HepG2 (cell line): ENCODE data around the gene ZNF618. TPM values are rescaled to one million over a fixed set of nuclear protein-coding genes. Genes with fewer than 3 reads are reported as not detected.

ENCODE experiments used
- ATAC-seq: fragments of 200-7000 bp; cut with Tn5 transposase; 3 replicates; pipeline ENCODE4 v1.9.1; 2020; ENCODE audit warnings: mild to moderate bottlenecking, moderate library complexity
- BruUV-seq: library from RNA; stranded (reverse); fragments of 400-500 nt; replicated peaks from 2 replicates; lab custom pipeline; 2021; lab: Mats Ljungman, UMichigan
- CTCF ChIA-PET: fragments of 300-600 bp; formaldehyde crosslinking; extraction: SDS; loops from one replicate; lab custom pipeline; 2021; ENCODE audit warnings: low total read pairs, inconsistent platforms, low intra/inter-chr PET ratio; lab: Yijun Ruan, JAX
- POLR2A ChIA-PET: fragments of 350-600 bp; sonication (Branson Sonifier 250); formaldehyde crosslinking; loops from one replicate; lab custom pipeline; 2020; ENCODE audit warnings: antibody characterized with exemption, inconsistent platforms; lab: Yijun Ruan, JAX
- DNase-seq: peaks from one replicate; pipeline ENCODE4 v3.0.0-alpha.2; 2015; ENCODE audit warnings: low spot score
- FAIRE-seq: peaks from 3 replicates; lab custom pipeline; 2011; peaks lifted over from hg19 to GRCh38; lab: Jason Lieb, UNC
- H2AFZ ChIP-seq: one replicate; pipeline ENCODE4 v1.6.1; 2011; ENCODE audit warnings: low read length, inconsistent platforms
- H3K27ac ChIP-seq: fragments of 300-600 bp; 3 replicates; pipeline ENCODE4 v1.8.0; 2011; ENCODE audit warnings: mixed run types, mild to moderate bottlenecking, mixed read lengths, low read length, inconsistent platforms; ENCODE audit not compliant: insufficient read depth; ENCODE audit errors: extremely low read length
- H3K27me3 ChIP-seq, 2 experiments: fragments of 200-600 bp in 1 of 2; 2 replicates in 1 of 2; 3 replicates in 1 of 2; pipeline versions ENCODE4 v1.6.0 to v1.8.0; 2011; ENCODE audit warnings: low read length in 2 of 2, mild to moderate bottlenecking in 2 of 2, moderate library complexity in 2 of 2, inconsistent platforms in 1 of 2; ENCODE audit not compliant: insufficient read depth in 2 of 2, control insufficient read depth in 1 of 2
- H3K36me3 ChIP-seq, 2 experiments: fragments of 200-600 bp in 1 of 2; replicated peaks in 1 of 2; 2 replicates in 1 of 2; 3 replicates in 1 of 2; pipeline versions ENCODE4 v1.5.1 to v1.8.0; 2011; ENCODE audit warnings: low read length in 2 of 2, inconsistent platforms in 1 of 2; ENCODE audit not compliant: insufficient read depth in 2 of 2, control insufficient read depth in 1 of 2
- H3K4me1 ChIP-seq: 2 replicates; pipeline ENCODE4 v1.5.1; 2012; ENCODE audit warnings: low read length, inconsistent platforms; ENCODE audit not compliant: insufficient read depth
- H3K4me2 ChIP-seq: 2 replicates; pipeline ENCODE4 v1.6.0; 2011; ENCODE audit warnings: low read depth, low read length, inconsistent platforms
- H3K4me3 ChIP-seq, 3 experiments: fragments of 200-600 bp in 1 of 3; sonication (generic), shearing (Covaris generic) in 1 of 3; replicated peaks in 1 of 3; 2 replicates each; pipeline ENCODE4 v1.5.1; 2011 to 2016; ENCODE audit warnings: low read length in 3 of 3, inconsistent platforms in 2 of 3, low read depth in 2 of 3, mild to moderate bottlenecking in 2 of 3, control low read depth in 1 of 3, mixed read lengths in 1 of 3; ENCODE audit not compliant: insufficient read depth in 1 of 3
- H3K79me2 ChIP-seq: one replicate; pipeline ENCODE4 v1.6.1; 2011; ENCODE audit warnings: low read length, inconsistent platforms; ENCODE audit not compliant: insufficient read depth
- H3K9ac ChIP-seq: 2 replicates; pipeline ENCODE4 v1.6.0; 2011; ENCODE audit warnings: mild to moderate bottlenecking, low read depth, low read length, inconsistent platforms; ENCODE audit not compliant: insufficient read depth
- H3K9me3 ChIP-seq: 2 replicates; pipeline ENCODE4 v1.5.1; 2012; ENCODE audit warnings: mild to moderate bottlenecking, low read length
- H4K20me1 ChIP-seq: 2 replicates; pipeline ENCODE4 v1.6.0; 2011; ENCODE audit warnings: inconsistent platforms, mild to moderate bottlenecking, low read length, moderate library complexity; ENCODE audit not compliant: insufficient read depth
- ATF3 ChIP-seq: sonication (generic); formaldehyde crosslinking; IDR thresholded peaks from 2 replicates; pipeline ENCODE4 v1.4.0; 2020; ENCODE audit warnings: missing genetic modification reagents
- DZIP1 ChIP-seq: sonication (generic); formaldehyde crosslinking; IDR thresholded peaks from 2 replicates; pipeline ENCODE4 v1.5.0; 2020; ENCODE audit warnings: mild to moderate bottlenecking, missing genetic modification reagents
- GTF3A ChIP-seq: sonication (generic); formaldehyde crosslinking; conservative IDR thresholded peaks from 2 replicates; pipeline ENCODE4 v1.4.0; 2020; ENCODE audit warnings: mild to moderate bottlenecking, missing genetic modification reagents
- HOXA7 ChIP-seq: sonication (generic); formaldehyde crosslinking; IDR thresholded peaks from 2 replicates; pipeline ENCODE4 v1.8.1; 2022; ENCODE audit warnings: mild to moderate bottlenecking, missing genetic modification reagents, moderate library complexity
- IRF2 ChIP-seq: IDR thresholded peaks from 2 replicates; pipeline ENCODE4 v1.6.1; 2018; ENCODE audit warnings: missing genetic modification reagents, missing compliant biosample characterization
- KMT2B ChIP-seq: IDR thresholded peaks from 2 replicates; pipeline ENCODE4 v1.6.1; 2016; ENCODE audit warnings: missing genetic modification reagents, missing compliant biosample characterization
- MAFF ChIP-seq: IDR thresholded peaks from 2 replicates; pipeline ENCODE4 v1.6.1; 2011; ENCODE audit warnings: low read depth, low read length, improper control_type of control experiment
- NR0B2 ChIP-seq: sonication (generic); formaldehyde crosslinking; IDR thresholded peaks from 2 replicates; pipeline ENCODE4 v1.4.0; 2020; ENCODE audit warnings: mild to moderate bottlenecking, missing genetic modification reagents
- RBAK ChIP-seq: sonication (generic); formaldehyde crosslinking; IDR thresholded peaks from 2 replicates; pipeline ENCODE4 v1.5.1; 2020; ENCODE audit warnings: mild to moderate bottlenecking, missing genetic modification reagents
- SRY ChIP-seq: sonication (generic); formaldehyde crosslinking; IDR thresholded peaks from 2 replicates; pipeline ENCODE4 v1.8.0; 2022; ENCODE audit warnings: mild to moderate bottlenecking, missing genetic modification reagents
- SUZ12 ChIP-seq: fragments of 150-350 bp; IDR thresholded peaks from 2 replicates; pipeline ENCODE4 v1.6.1; 2014; ENCODE audit warnings: low read depth, low read length
- TP53 ChIP-seq: sonication (generic); formaldehyde crosslinking; conservative IDR thresholded peaks from 2 replicates; pipeline ENCODE4 v1.4.0; 2020; ENCODE audit warnings: missing genetic modification reagents
- ZBTB8A ChIP-seq: sonication (generic); formaldehyde crosslinking; IDR thresholded peaks from 2 replicates; pipeline ENCODE4 v1.4.0; 2020; ENCODE audit warnings: mild to moderate bottlenecking, low read depth, missing genetic modification reagents, borderline replicate concordance
- ZNF260 ChIP-seq: sonication (generic); formaldehyde crosslinking; IDR thresholded peaks from 2 replicates; pipeline ENCODE4 v1.4.0; 2020; ENCODE audit warnings: missing genetic modification reagents, low read depth, mild to moderate bottlenecking, borderline replicate concordance
- ZSCAN21 ChIP-seq: sonication (generic); formaldehyde crosslinking; IDR thresholded peaks from 2 replicates; pipeline ENCODE4 v1.8.0; 2022; ENCODE audit warnings: mild to moderate bottlenecking, missing genetic modification reagents, moderate library complexity, borderline replicate concordance
- WGBS: methylation state at CpG from one replicate; pipeline ENCODE4 v1.1.6; 2017; ENCODE audit warnings: low lambda C conversion rate; 5-methylcytosine and 5-hydroxymethylcytosine counted together
- in situ Hi-C: cut with HindIII; loops from 2 replicates; pipeline ENCODE4 v1.10.0; 2017; ENCODE audit warnings: low pct_unique_long_range_greater_than_20kb; ENCODE audit not compliant: extremely low pct_ligation_motif_present
- intact Hi-C: fragments of 100-400 bp; cut with micrococcal nuclease; formaldehyde crosslinking; loops from one replicate; pipeline ENCODE4 v1.10.0; 2022; ENCODE audit not compliant: unreplicated experiment
- polyA plus RNA-seq, 8 experiments: library from polyadenylated mRNA; depleted of rRNA in 3 of 8; stranded (reverse) in 7 of 8; unstranded in 1 of 8; fragments of >200 nt; fragmentation: Illumina TruSeq in 4 of 8; extraction: Trizol in 4 of 8; gene quantifications; 2 replicates each; pipeline versions ENCODE4 v1.2.1 to v1.2.3, GENCODE V29; 2011 to 2016; ENCODE audit warnings: low read depth in 4 of 8, missing spikeins in 1 of 8, mixed read lengths in 1 of 8; ENCODE audit not compliant: insufficient read depth in 1 of 8
- total RNA-seq, 5 experiments: library from RNA; depleted of rRNA; stranded (reverse); fragments of >200 nt; fragmentation: Illumina TruSeq; extraction: Trizol; gene quantifications; 2 replicates each; pipeline ENCODE4 v1.2.3, GENCODE V29; 2016; ENCODE audit warnings: low read depth in 1 of 5

The ZNF618 gene
- total and polyA plus RNA-seq, 2 of the 13 experiments (the other 11 are each of a cell fraction or from before 2014, with no cell fraction given), result 0.07 TPM

GRCh38 chr9:114050646-114051045 lies 174.5 kb downstream of the ZNF618 start:
- Histone ChIP-seq H3K36me3 (no peaks in the 10 kb centered on the region), H3K79me2 (no peaks in the 10 kb centered on the region), H2AFZ (no peak overlapping the region), H3K27me3 (peaks cover 1 to 6% of the 10 kb centered on the region in 2 experiments; a peak in 2 of 5 replicates), H4K20me1 (no peaks in the 10 kb centered on the region), H3K9ac (no peak overlapping the region), H3K4me3 (no peak overlapping the region), H3K27ac (no peak overlapping the region), H3K9me3 (no peaks in the 10 kb centered on the region), H3K4me1 (peaks cover 21% of the 10 kb centered on the region), H3K4me2 (peak overlapping the region; percentile 23; the same call in 1 of the 2 replicates)
- CTCF ChIA-PET, result no interaction called here
- ATAC-seq, result no peak
- no peak for FAIRE-seq
- in situ Hi-C loops, result no loop called here
- no peak for DNase-seq
- no TSS peak for BruUV-seq
- intact Hi-C loops, result no loop called here
- TF ChIP-seq IRF2 (CRISPR knock-in tag) (no peak), RBAK (CRISPR knock-in tag) (no peak), ZSCAN21 (CRISPR knock-in tag) (no peak), SUZ12 (no peak), KMT2B (CRISPR knock-in tag) (no peak), NR0B2 (CRISPR knock-in tag) (no peak)
- WGBS, result 27% methylated on average over 6 of the region's 6 CpGs
- POLR2A ChIA-PET, result interaction anchor here (1.0 kb wide), 1 partner anchor 27 kb away, joined by 4 read pairs; the partner anchor contains the start of gene AMBP

- no peak for FAIRE-seq
- H4K20me1 ChIP-seq, result no peaks in the 10 kb centered on the region
- DNase-seq, result no peak
- no peak overlapping the region for H3K9ac ChIP-seq
- no peak overlapping the region for H3K27ac ChIP-seq
- CTCF ChIA-PET, result no interaction called here
- no peaks in the 10 kb centered on the region for H3K79me2 ChIP-seq
- intact Hi-C loops, result no loop called here
- no peak overlapping the region for H3K4me3 ChIP-seq
- ATAC-seq, result no peak
- H2AFZ ChIP-seq, result no peak overlapping the region
- no peaks in the 10 kb centered on the region for H3K9me3 ChIP-seq
- in situ Hi-C loops, result no loop called here
- POLR2A ChIA-PET, result interaction anchor here (1.0 kb wide), 1 partner anchor 26 kb away, joined by 4 read pairs; the partner anchor contains the start of gene AMBP
- H3K27me3 ChIP-seq, result peaks cover 1 to 6% of the 10 kb centered on the region in 2 experiments; a peak in 2 of 5 replicates
- WGBS, result 69% methylated on average over 14 of the region's 15 CpGs
- peaks cover 21% of the 10 kb centered on the region for H3K4me1 ChIP-seq
- no TSS peak for BruUV-seq
- no peaks in the 10 kb centered on the region for H3K36me3 ChIP-seq
- no peak overlapping the region for H3K4me2 ChIP-seq
- no peak for TF ChIP-seq ATF3 (CRISPR knock-in tag)
- TF ChIP-seq SRY (CRISPR knock-in tag), result no peak
- no peak for TF ChIP-seq GTF3A (CRISPR knock-in tag)
- TF ChIP-seq DZIP1 (CRISPR knock-in tag), result no peak
- TF ChIP-seq TP53 (CRISPR knock-in tag), result no peak
- no peak for TF ChIP-seq ZBTB8A (CRISPR knock-in tag)
- no peak for TF ChIP-seq HOXA7 (CRISPR knock-in tag)
- no peak for TF ChIP-seq ZNF260
- TF ChIP-seq MAFF, result no peak
Measured at GRCh38 chr9:114051281-114051680, 175.2 kb downstream of the ZNF618 start.
